Ovary (tissue), 3 donors: Measurements from ENCODE around the gene OSBP.

Experiments
- CTCF ChIP-seq, 3 donors: fragments of 450-650 bp in 2 of 3; fragments of 200-600 bp in 1 of 3; IDR thresholded peaks; one replicate each; pipeline versions ENCODE4 v1.5.1 to v1.8.0; 2016 to 2022; ENCODE audit warnings: antibody characterized with exemption in 3 of 3, mild to moderate bottlenecking in 1 of 3
- POLR2A ChIP-seq: fragments of 450-650 bp; IDR thresholded peaks from one replicate; pipeline ENCODE4 v1.6.1; 2017; ENCODE audit warnings: antibody characterized with exemption, mild to moderate bottlenecking, moderate library complexity
- donor health status: DM: no; HTN: no; CAD: no.

GRCh38 chr11:59582006-59582405, 33.6 kb downstream of the OSBP start:
- no peak for TF ChIP-seq POLR2A
- no peak for TF ChIP-seq CTCF (IDR thresholded peaks at IDR 0.05)
